NCI-H345 treated with DMSO at 0.1 percent for 48 hours (cell line): ENCODE measurements around the gene RNF145.
"Not testable (repeated sequence)": the region's sequence is repeated elsewhere in the genome, so short reads cannot be mapped to it uniquely, and the experiment has no call there.

Experiments used
- DNase-seq: peaks from one replicate; lab custom pipeline; 2025; ENCODE audit not compliant: unreplicated experiment; lab: John Stamatoyannopoulos, UW

The RNF145 gene

DNA sequence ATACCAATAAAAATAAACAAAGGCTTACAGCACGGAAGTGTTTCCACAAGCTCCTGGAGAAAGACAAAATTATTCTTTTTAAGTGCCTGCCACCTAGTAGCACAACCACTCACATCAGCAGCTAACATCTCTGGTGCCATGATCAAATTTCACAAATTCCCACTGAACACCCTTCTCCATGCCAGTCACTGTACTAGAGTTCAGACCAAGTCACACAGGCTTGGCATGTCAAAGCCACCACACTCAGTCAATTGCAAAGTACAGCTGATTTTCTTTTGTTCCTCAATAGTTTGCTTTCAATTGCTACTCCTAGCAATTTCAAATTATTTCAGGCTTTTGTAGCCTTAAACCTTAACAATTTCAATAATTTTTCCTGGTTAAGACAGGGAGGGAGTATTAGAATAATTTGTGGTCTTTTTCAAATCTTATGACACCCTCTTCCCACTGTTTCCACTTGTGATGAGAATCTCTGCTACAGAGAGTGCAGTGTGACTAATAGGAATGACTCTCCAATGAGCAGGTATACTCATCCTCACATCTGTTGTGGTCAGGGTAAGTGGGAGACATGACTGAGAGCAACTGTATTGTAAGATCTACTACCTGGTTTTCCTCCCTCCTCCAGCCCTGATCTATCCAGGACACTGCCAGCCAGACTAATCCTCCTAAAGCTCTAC is 46.2 kb downstream of the RNF145 start:
- DNase-seq, result no peak

DNA sequence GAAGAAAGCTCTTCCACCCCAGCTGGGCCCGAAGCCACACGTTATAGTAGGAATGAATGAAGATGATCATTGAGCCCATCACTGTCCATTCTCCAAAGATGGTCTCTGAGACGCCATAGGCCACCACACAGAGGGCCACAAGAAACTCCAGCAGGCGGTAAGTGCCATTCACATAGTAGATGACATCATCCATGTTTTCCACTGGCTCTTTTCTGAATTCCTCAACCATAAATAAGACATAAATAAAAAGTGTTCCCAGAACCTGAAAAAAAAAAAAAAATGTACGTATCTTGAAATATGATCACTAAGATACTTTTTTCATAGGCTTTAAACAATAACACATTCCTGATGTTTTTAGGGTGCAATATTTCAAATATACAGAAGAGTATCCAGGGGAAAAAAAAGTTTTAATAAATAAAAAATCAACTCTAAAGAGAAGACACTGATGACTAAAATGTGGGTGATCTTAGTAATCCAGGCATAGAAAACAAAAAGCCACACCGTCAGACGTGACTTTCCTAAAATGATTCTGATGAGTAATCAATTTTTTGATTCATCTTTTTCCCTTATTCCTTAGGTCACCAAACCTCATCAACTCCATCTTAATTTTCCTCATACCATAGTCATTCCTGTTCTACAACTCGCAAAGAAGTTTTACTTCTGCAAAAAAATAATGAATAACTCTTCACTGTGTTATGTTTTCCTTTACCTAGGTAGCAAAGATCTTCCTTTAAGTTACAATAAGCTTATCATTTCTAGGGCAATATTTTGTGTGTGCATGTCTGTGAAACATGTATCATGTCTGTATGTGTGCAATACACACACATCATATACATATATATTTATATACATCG is 47.8 kb downstream of the RNF145 start:
- DNase-seq, result no peak

DNA sequence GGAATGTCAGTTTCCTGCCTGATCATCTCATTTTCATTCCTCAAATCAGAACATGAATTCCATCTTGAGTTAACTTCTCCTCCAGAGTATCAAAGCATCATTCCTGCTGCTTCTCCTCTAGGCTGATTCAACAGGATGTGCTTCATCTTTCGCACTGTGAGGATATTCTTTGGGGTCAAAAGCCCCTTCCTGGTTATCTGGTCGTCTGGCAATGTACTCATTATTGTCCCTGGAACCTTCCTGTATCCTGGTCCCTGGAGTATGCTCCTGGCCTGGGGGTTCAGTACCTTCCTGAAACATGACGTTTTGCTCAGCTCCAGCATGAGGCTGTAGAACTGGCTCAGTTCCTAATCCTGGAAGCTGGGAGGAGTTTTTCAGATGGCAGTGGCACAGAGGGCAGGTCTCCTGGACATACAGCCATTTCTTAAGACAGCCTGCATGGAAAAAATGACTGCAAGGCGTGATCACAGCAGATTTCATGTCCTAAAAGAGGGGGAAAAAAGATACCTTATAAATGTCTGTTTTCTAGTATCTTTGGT is 50.7 kb downstream of the RNF145 start:
- not testable (repeated sequence) for DNase-seq

DNA sequence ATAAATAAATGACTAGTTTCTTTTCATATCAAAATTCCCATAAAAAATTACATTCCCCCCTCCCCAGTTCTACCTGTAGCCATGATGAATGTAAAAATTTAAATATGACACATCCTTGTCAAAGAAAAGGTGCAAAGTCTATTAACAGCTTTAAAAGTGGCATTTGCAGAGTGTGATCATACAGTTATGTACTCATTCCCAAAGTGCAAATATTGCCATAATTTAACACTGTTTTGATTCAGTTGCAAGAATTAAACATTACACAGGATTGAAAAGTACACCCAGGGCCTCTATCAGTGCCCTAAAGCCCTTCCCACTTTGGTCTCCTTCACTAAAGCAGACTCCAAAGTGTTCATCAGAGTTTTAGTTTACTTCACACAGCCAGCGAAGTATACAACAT is 51.8 kb downstream of the RNF145 start:
- no peak for DNase-seq

DNA sequence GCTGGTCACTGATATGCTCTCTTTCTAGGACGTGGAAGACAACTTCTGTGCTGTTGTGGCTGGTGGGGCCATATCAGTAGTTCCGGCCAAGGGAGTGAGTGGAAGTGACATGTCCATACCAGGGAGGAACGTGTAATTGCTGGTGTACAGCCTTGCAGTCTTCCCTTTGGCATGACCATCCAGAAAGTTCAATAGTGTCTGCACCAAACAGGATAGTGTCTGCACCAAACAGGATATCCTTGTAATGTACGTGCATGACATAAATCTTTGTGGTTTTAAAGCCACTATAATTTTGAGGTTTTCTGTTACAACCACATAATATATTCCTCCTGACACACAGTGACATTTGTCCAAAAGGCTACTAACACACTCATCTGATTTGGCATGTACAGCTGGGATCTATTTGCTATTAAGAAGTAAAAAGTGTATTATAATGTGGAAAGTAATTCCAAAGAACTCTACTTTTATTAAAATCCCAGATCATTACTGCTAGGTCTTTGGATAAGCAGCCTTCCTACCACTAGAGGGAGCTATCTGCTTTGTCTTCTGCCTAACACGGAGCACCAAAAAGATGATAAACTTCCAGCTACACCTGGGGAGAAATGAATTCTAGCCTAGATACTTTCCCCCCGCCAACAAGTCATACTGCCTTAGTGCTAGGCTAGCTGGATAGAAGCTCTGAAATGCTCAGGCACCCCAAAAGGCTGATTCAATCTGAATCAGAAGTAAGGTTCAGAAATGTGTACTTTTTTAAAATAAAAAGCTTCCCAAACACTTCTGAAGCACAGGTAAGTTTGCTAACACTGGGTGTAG is 52.7 kb downstream of the RNF145 start:
- peak; percentile 59 for DNase-seq

DNA sequence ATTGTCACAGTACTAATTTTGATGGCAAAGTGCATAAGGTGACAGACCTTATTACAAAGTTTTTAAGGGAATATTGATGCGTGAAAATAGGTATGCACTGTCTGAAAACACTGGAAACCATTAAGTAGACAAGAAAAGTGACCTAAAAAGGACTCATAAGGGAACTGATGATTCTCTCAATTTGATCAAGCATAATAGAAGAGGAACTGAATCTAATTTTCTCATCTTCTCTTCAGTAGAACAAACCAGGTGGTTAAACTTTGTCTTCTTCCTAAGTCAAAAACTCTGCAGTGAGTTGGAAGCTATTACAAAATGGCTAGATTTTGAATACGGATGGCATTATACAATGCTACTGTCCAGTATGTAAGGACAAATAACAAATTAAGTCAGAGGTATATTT is 53.4 kb downstream of the RNF145 start:
- DNase-seq, result no peak

DNA sequence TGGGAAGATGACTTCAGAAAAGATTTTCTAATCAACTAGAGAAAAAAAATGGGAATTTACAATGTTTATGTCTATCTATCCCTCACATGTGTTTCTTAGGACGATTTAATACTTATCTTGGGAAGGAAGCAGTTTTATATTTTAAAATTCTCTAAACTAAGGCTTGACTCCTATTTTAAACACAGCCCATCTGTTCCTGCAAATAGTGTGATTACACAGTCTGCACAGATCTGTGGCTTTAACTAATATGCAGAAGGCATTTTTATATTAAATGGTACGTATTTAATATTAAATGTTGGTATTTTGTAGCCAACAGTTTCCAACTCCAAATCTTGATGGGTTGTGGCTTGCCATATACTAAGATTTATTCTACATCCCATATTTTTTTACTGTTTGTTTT is 56.5 kb downstream of the RNF145 start:
- no peak for DNase-seq

DNA sequence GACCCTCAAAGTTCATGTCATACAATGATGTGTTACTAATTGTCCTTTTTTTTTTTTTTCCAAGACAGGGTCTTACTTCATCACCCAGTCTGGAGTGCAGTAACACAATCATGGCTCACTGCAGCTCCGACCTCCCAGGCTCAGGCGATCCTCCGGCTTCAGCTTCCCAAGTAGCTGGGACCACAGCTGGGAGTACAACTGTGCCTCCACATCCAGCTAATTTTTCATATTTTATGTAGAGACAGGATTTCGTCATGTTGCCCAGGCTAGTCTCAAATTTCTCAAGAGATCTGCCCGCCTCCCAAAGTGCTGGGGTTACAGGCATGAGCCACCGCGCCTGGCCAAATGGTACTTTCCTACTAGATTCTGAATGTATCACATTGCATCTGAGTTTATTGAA is 60.3 kb downstream of the RNF145 start:
- no peak for DNase-seq

DNA sequence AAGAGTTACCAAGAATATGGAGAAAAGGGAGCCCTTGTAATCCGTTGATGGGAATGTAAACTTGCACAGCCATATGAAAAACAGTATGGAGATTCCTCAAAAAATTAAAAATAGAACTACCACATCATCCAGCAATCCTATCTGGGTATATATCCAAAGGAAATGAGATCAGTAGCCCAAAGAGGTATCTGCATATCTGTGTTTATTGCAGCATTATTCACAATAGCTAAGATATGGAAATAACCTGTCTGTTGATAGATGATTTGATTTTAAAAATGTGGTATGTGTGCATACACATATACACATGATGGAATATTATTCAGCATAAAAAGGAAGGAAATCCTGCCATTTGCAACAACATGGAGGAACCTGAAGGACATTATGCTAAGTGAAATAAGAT is 61.4 kb downstream of the RNF145 start:
- DNase-seq, result no peak

DNA sequence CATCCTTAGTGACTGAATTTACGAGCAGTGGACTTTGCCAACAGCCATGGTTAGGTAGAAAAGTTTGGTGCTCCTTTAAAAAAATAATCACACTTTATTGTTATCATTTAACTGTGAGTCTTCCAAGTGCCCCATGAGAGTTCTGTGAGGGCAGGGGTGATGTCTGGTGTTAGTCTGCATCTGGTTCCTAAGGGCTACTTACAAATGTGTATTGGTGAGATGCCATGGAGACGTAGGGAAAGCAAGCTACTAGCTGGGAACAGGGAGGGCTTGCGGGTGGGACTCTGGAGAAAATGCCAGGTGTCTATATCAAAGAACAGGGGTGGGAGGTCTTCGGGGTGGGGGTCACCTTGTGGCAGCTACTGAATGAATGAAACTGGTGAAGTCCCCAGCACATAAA is 62.5 kb downstream of the RNF145 start:
- DNase-seq, result no peak

DNA sequence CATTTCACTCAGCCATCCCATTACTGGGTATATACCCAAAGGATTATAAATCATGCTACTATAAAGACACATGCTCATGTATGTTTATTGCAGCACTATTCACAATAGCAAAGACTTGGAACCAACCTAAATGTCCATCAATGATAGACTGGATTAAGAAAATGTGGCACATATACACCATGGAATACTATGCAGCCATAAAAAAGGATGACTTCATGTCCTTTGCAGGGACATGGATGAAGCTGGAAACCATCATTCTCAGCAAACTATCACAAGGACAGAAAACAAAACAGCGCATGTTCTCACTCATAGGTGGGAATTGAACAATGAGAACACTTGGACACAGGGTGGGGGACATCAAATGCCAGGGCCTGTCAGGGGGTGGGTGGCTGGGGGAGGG is 64.2 kb downstream of the RNF145 start:
- DNase-seq, result not testable (repeated sequence)

DNA sequence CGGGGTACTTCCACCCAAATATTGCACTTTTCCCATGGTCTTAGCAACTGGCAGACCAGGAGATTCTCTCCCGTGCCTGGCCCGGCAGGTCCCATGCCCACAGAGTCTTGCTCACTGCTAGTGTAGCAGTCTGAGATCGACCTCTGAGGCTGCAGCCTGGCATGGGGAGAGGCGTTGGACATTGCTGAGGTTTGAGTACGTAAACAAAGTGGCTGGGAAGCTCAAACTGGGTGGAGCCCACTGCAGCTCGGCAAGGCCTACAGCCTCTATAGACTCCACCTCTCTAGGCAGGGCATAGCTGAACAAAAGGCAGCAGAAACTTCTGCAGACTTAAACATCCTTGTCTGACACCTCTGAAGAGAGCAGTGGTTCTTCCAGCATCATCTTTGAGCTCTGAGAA is 69.6 kb downstream of the RNF145 start:
- no peak for DNase-seq

DNA sequence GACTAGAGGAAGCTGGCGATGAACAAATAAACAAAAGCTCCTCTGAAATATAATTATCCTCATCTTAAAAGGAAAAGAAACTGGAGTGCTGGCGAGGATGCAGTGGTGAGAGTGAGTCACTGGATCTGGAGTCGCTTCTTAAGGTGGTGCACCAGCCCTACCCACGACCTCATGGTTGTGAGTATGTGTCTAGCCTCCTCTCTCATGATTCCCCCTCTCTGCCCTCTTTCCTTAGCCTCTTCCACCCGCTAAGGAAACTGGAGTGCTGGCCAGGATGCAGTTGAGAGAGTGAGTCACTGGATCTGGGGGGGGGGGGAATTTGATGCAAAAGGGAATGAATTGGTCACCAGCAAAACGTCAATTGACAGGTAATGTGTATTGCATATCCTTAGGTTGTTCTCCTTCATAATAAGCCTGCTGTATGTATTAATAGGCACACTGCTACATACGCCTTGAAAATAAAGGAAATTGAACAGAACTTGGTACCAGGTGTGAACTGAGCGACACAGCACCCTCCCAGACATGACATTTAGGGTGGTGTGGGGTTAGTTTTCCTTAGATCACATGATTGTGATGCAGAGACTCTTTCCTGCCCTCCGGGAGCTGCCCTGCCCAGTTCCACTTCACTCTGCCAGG is 73.3 kb downstream of the RNF145 start:
- DNase-seq, result no peak

DNA sequence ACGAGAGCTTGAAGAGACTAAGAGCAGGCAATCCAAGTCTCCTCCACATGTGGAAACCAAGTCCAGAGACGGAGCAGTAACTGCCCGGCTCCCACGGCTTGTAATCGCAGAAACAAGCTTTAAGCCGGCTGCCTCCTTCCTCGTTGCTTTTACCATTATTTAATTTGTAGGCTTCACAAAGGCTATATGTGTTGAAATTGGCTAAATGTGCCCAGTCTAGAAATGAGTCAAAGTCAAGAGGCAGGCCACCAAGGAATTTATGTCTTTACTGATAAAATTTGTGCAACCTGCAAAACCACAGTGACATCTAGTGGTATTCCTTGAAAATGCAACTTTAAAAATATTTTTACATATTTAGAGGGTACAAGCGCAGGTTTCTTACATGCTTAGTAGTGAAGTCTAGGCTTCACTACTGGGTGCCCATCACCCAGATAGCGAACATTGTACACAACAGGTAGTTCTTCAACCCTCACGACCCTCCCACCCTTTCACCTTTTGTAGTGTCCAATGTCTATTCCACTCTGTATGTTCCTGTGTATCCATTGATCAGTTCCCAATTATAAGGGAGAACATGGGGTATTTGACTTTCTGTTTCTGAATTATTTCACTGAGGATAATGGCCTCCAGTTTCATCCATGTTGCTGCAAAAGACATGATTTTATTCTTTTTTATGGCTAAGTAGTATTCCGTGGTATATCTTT is 76.2 kb downstream of the RNF145 start:
- DNase-seq, result peak; percentile 20

DNA sequence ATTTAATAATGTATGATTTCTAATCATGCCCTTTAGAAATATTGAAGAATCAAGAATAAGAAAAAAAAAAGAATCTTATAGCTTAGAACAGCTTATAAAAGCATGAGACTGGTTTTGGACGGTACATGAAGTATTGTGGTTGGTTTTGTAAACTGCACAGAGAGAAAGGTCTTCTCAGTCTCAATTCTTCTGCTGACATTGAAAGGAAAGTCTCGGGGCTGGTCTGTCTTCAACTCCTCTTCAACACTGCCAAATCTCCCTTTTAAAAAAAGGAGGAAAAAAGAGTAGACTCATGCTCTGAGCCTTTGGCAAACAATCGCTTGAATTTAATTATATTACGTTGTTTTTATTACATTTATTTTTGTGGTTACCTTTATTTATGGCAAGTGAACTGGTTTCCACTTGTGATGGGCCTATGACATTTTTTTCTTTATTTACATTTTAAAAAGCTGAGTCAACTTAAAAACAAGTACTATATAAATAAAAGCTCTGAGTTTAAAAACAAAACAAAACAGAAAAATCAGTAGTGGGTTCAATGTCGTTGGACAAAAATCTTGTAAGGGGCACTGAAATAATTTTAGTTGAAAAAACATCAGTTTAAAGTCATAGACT is 76.8 kb downstream of the RNF145 start:
- no peak for DNase-seq

DNA sequence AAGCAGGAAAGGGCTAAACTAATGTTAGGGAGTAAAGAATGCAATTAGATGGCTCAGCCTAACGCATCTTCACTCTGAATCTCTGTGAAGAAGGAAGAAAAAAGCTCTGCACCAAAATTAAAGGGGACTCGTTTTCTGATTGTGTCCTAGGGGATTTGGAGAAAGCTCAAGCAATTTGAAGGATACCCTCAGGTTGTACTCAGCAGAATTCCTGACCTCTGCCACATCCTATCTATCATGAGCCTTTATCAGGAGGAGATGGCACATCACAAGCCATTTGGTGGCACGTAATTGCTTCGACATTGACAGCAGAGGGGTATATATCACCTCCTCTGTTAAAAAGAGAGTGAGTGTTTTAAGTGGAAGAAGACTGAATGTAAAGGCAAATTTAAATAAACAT is 77.4 kb downstream of the RNF145 start:
- DNase-seq, result no peak

DNA sequence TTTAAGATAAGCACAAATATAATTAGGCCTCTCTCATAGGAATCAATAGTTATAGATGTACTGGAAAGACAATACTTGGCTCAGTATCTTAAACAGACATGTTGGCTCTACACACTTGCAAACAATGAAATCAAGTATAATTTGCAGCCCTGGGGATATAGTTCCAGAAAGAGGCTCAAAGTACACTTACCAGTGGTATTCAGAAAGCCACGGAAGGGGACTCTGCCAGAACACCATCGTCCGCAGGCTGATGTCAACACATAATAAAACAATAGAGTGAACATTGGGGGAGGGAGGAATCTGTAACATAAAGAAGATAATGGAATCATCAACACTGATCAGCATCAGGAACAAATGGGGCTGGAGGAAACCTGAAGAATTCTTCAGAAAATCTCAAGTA is 78.5 kb downstream of the RNF145 start:
- DNase-seq, result no peak

DNA sequence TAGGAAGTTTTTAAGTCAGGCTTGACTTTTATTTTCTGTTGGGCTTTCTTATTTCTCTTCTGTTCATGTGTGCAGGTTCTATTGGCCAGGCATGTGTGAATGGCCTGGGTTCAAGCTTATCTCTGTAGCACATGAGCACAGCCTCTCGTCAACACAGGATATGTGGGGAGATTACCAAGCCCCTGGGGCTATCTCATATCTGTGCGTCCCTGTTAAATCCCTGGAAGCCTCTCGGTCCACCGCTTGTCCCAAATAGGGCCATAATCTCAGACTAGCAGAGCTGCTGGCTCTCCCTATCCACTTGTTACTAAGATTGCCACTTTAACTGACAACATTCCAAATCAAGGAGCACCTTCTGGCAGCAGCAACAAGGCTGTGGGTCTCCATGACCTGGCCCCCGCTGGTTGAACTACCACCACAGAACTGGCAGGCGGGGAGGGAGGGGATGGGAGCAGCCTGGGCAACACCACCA is 81.2 kb downstream of the RNF145 start:
- no peak for DNase-seq

DNA sequence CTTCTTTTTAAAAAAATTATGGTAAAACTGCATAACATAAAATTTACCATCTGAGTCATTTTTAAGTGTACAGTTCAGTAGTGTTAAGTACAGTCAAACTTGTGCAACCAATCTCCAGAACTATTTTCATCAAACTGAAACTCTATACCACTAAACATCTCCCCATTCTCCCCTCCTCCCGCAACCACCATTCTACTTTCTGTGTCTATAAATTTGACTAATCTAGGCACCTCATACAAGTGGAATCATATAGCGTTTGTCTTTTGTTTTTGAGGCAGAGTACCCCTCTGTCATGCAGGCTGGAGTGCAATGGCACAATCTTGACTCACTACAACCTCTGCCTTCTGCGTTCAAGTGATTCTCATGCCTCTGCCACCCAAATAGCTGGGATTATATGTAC is 85.7 kb downstream of the RNF145 start:
- DNase-seq, result no peak

DNA sequence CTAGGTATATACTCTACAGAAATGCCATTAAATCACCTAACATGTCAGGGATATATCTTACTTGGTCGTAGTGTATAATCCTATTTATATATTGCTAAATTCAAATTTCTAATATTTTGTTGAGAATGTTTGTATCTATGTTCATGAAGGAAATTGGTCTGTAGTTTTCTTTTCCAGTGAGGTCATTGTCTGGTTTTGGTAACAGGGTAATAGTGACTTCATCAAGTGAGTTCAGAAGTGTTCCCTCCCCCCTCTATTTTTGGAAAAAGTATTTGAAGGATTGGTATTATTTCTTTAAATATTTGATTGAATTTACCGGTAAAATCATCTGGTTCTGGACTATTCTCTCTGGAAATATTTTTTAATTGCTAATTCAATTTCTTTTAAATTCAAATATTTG is 86.2 kb downstream of the RNF145 start:
- no peak for DNase-seq
